NCI-H2227 (cell line): ENCODE measurements around the gene PTGR3.

ENCODE experiments used
- DNase-seq: peaks from one replicate; lab custom pipeline; 2025; ENCODE audit not compliant: unreplicated experiment; lab: John Stamatoyannopoulos, UW

PTGR3 gene

GRCh38 chr18:75170916-75171315 lies 38.0 kb downstream of the PTGR3 start:
- no peak for DNase-seq

GRCh38 chr18:75170022-75170789 lies 38.7 kb downstream of the PTGR3 start:
- no peak for DNase-seq

- DNase-seq = no peak
These were observed 39.5 kb downstream of the PTGR3 start for GRCh38 chr18:75169411-75169810.

GRCh38 chr18:75168619-75169018 lies 40.3 kb downstream of the PTGR3 start:
- no peak for DNase-seq

- DNase-seq = peak; percentile 31
These were observed 41.0 kb downstream of the PTGR3 start for GRCh38 chr18:75167759-75168618.

GRCh38 chr18:75167137-75167536 lies 41.8 kb downstream of the PTGR3 start:
- no peak for DNase-seq

- DNase-seq = no peak
These were observed 43.0 kb downstream of the PTGR3 start for GRCh38 chr18:75165926-75166325.

- DNase-seq = no peak
These were observed 44.5 kb downstream of the PTGR3 start for GRCh38 chr18:75164479-75164878.

GRCh38 chr18:75163736-75164135 lies 45.2 kb downstream of the PTGR3 start:
- no peak for DNase-seq

GRCh38 chr18:75162978-75163377 lies 46.0 kb downstream of the PTGR3 start:
- DNase-seq = no peak

GRCh38 chr18:75162467-75162866 lies 46.5 kb downstream of the PTGR3 start:
- DNase-seq = no peak

- peak; percentile 54 for DNase-seq
These were observed 47.5 kb downstream of the PTGR3 start for GRCh38 chr18:75161256-75162028.

GRCh38 chr18:75160364-75160763 lies 48.6 kb downstream of the PTGR3 start:
- DNase-seq = peak; percentile 5

GRCh38 chr18:75159646-75160356 lies 49.1 kb downstream of the PTGR3 start:
- no peak for DNase-seq

GRCh38 chr18:75159238-75159518 lies 49.8 kb downstream of the PTGR3 start:
- no peak for DNase-seq
